ENCODE measurements around the gene FZD10. TPM values are rescaled to one million over a fixed set of nuclear protein-coding genes. Genes with fewer than 3 reads are reported as not detected.
A peak's percentile ranks its signal among the peaks of the same experiment; 100 is the strongest.

Gene FZD10
- total RNA-seq, 1 donor = not detected

- no peak for DNase-seq (ENCODE audit: insufficient read length, low spot score, missing footprints)
- TF ChIP-seq, protein P1, sequence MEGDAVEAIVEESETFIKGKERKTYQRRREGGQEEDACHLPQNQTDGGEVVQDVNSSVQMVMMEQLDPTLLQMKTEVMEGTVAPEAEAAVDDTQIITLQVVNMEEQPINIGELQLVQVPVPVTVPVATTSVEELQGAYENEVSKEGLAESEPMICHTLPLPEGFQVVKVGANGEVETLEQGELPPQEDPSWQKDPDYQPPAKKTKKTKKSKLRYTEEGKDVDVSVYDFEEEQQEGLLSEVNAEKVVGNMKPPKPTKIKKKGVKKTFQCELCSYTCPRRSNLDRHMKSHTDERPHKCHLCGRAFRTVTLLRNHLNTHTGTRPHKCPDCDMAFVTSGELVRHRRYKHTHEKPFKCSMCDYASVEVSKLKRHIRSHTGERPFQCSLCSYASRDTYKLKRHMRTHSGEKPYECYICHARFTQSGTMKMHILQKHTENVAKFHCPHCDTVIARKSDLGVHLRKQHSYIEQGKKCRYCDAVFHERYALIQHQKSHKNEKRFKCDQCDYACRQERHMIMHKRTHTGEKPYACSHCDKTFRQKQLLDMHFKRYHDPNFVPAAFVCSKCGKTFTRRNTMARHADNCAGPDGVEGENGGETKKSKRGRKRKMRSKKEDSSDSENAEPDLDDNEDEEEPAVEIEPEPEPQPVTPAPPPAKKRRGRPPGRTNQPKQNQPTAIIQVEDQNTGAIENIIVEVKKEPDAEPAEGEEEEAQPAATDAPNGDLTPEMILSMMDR (IDR thresholded peaks at IDR 0.05; ENCODE audit: extremely low read depth, low read depth, low read length) = no peak
- Histone ChIP-seq H3K79me2 (ENCODE audit: insufficient read depth, low read length) (no peaks in the 10 kb centered on the region), H3K4me1 (ENCODE audit: insufficient read depth, low read length) (no peaks in the 10 kb centered on the region), H3K4me2 (ENCODE audit: insufficient read depth, low read length) (no peak overlapping the region), H3K36me3 (ENCODE audit: insufficient read depth, low read length) (no peaks in the 10 kb centered on the region), H2AFZ (ENCODE audit: low read length) (no peak overlapping the region), H3K9me3 (ENCODE audit: low read depth, low read length) (no peaks in the 10 kb centered on the region), H3K27me3 (ENCODE audit: insufficient read depth, low read length) (peaks cover 13% of the 10 kb centered on the region), H3K4me3 (ENCODE audit: insufficient read depth, low read length) (no peak overlapping the region), H3K27ac (ENCODE audit: low read depth, low read length) (no peak overlapping the region), H4K20me1 (ENCODE audit: insufficient read depth, low read length) (no peaks in the 10 kb centered on the region)
These were observed 1.5 kb upstream of the FZD10 start for GRCh38 chr12:130160711-130161231.

DNA sequence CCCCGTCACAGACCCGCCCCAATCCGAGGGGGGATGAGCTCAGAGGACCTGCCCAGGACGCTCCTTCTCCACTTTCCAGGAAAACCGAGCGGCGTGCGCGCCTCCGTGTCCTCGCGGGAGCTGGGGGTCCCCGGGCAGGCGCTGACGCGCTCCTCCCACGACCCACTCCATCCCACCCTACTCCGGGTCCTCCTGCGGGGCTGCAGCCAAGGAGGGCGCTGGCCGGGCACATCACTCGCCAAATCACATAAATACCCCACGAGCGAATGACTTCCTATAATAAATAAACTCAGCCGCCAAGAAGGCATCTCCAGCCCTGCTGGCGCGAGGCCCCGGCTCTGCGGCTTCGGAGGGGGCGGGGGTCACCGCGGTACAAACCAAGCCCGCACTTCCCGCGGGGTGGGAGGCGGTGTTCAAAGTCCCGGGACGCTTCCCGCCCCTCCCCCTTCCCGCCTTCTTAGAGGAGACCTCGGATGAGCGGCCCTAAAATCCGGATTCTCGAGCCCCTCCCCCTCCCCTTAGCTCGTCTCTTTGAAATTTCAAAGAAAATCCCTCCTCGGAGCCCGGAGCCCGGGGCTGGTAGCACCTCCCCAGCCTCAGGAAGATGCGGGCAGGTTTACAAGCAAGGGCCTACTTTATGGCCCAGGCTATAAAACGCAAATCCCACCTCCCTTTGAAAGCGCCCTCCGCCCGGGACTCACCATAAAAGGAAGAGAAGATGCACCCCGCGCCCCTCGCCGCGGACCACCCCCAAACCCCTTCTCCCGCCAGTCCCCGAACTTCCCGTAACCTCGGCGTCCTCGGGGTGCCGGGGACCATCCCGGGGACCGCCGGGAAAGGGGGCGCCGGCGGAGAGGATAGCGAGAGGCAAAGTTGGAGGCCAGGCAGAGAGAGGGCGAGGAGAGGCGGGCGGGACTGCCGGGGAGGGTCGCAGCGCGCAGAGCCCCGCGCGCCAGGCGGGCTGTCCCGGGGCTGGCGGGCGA lies 712 bp upstream of the FZD10 start:
- Histone ChIP-seq H3K79me2 (ENCODE audit: insufficient read depth, low read length) (no peaks in the 10 kb centered on the region), H3K4me3 (ENCODE audit: insufficient read depth, low read length) (no peak overlapping the region), H3K9me3 (ENCODE audit: low read depth, low read length) (no peaks in the 10 kb centered on the region), H3K27me3 (ENCODE audit: insufficient read depth, low read length) (peaks cover 13% of the 10 kb centered on the region), H3K4me1 (ENCODE audit: insufficient read depth, low read length) (no peaks in the 10 kb centered on the region), H3K27ac (ENCODE audit: low read depth, low read length) (no peak overlapping the region), H4K20me1 (ENCODE audit: insufficient read depth, low read length) (no peaks in the 10 kb centered on the region), H3K36me3 (ENCODE audit: insufficient read depth, low read length) (no peaks in the 10 kb centered on the region), H2AFZ (ENCODE audit: low read length) (no peak overlapping the region), H3K4me2 (ENCODE audit: insufficient read depth, low read length) (no peak overlapping the region)
- TF ChIP-seq, protein P1 (IDR thresholded peaks at IDR 0.05; ENCODE audit: extremely low read depth, low read depth, low read length) = no peak
- peak; percentile 76 for DNase-seq (ENCODE audit: insufficient read length, low spot score, missing footprints)

- Histone ChIP-seq H2AFZ (ENCODE audit: low read length) (no peak overlapping the region), H3K27ac (ENCODE audit: low read depth, low read length) (no peak overlapping the region), H3K27me3 (ENCODE audit: insufficient read depth, low read length) (peaks cover 13% of the 10 kb centered on the region), H3K36me3 (ENCODE audit: insufficient read depth, low read length) (no peaks in the 10 kb centered on the region), H4K20me1 (ENCODE audit: insufficient read depth, low read length) (no peaks in the 10 kb centered on the region), H3K4me3 (ENCODE audit: insufficient read depth, low read length) (no peak overlapping the region), H3K79me2 (ENCODE audit: insufficient read depth, low read length) (no peaks in the 10 kb centered on the region), H3K9me3 (ENCODE audit: low read depth, low read length) (no peaks in the 10 kb centered on the region), H3K4me1 (ENCODE audit: insufficient read depth, low read length) (no peaks in the 10 kb centered on the region), H3K4me2 (ENCODE audit: insufficient read depth, low read length) (no peak overlapping the region)
- TF ChIP-seq, protein P1 (IDR thresholded peaks at IDR 0.05; ENCODE audit: extremely low read depth, low read depth, low read length) = no peak
- DNase-seq (ENCODE audit: insufficient read length, low spot score, missing footprints) = no peak
These were observed 639 bp downstream of the FZD10 start for GRCh38 chr12:130162745-130163460.

All from osteoblast (primary cell).